NCI-H2171 treated with DMSO at 0.1 percent for 48 hours (cell line): Measurements from ENCODE around the gene POC1A.

Source experiments
- DNase-seq: peaks from one replicate; lab custom pipeline; 2025; lab: John Stamatoyannopoulos, UW

Gene POC1A

GRCh38 chr3:52128118-52128683 lies 26.0 kb downstream of the POC1A start:
- no peak for DNase-seq

GRCh38 chr3:52126500-52126899 lies 27.7 kb downstream of the POC1A start:
- no peak for DNase-seq

GRCh38 chr3:52126036-52126435 lies 28.2 kb downstream of the POC1A start:
- DNase-seq, result no peak

- no peak for DNase-seq
These were observed 29.5 kb downstream of the POC1A start for GRCh38 chr3:52124766-52125165.

- DNase-seq, result no peak
These were observed 30.1 kb downstream of the POC1A start for GRCh38 chr3:52124126-52124525.

GRCh38 chr3:52123106-52123725 lies 31.0 kb downstream of the POC1A start:
- no peak for DNase-seq

- DNase-seq, result no peak
These were observed 31.7 kb downstream of the POC1A start for GRCh38 chr3:52122491-52122890.

GRCh38 chr3:52121813-52122212 lies 32.4 kb downstream of the POC1A start:
- no peak for DNase-seq

- DNase-seq, result no peak
These were observed 32.8 kb downstream of the POC1A start for GRCh38 chr3:52121464-52121805.

GRCh38 chr3:52120556-52121463 lies 33.4 kb downstream of the POC1A start:
- DNase-seq, result peak; percentile 55

GRCh38 chr3:52119826-52120225 lies 34.4 kb downstream of the POC1A start:
- DNase-seq, result no peak

- DNase-seq, result no peak
These were observed 35.1 kb downstream of the POC1A start for GRCh38 chr3:52119099-52119498.

GRCh38 chr3:52118156-52118875 lies 35.9 kb downstream of the POC1A start:
- no peak for DNase-seq

- DNase-seq, result no peak
These were observed 36.7 kb downstream of the POC1A start for GRCh38 chr3:52117537-52117936.

- DNase-seq, result no peak
These were observed 42.2 kb downstream of the POC1A start for GRCh38 chr3:52112056-52112455.

- DNase-seq, result no peak
These were observed 43.7 kb downstream of the POC1A start for GRCh38 chr3:52110502-52110901.

- no peak for DNase-seq
These were observed 44.5 kb downstream of the POC1A start for GRCh38 chr3:52109611-52110301.

- DNase-seq, result no peak
These were observed 45.7 kb downstream of the POC1A start for GRCh38 chr3:52108302-52109232.

- DNase-seq, result no peak
These were observed 47.1 kb downstream of the POC1A start for GRCh38 chr3:52106951-52107611.
